Gastroesophageal sphincter (tissue), 3 donors: ENCODE data around the gene RAMP1.

Experiments used
- CTCF ChIP-seq, 4 experiments: fragments of 200-600 bp in 2 of 4; fragments of 450-650 bp in 2 of 4; sonication (generic) in 1 of 4; IDR thresholded peaks; one replicate each; pipeline ENCODE4 v1.5.1; 2017 to 2019; ENCODE audit warnings: antibody characterized with exemption in 4 of 4, mild to moderate bottlenecking in 2 of 4, moderate library complexity in 2 of 4
- EP300 ChIP-seq: sonication (generic); formaldehyde crosslinking; IDR thresholded peaks from one replicate; pipeline ENCODE4 v1.6.1; 2017; ENCODE audit warnings: antibody characterized with exemption, mild to moderate bottlenecking
- POLR2A ChIP-seq, 2 donors: fragments of 450-650 bp; IDR thresholded peaks; one replicate each; pipeline ENCODE4 v1.6.1; 2017; ENCODE audit warnings: antibody characterized with exemption in 2 of 2, mild to moderate bottlenecking in 2 of 2, moderate library complexity in 1 of 2
- POLR2AphosphoS5 ChIP-seq: sonication (generic); formaldehyde crosslinking; IDR thresholded peaks from one replicate; pipeline ENCODE4 v1.6.1; 2017; ENCODE audit warnings: antibody characterized with exemption

GRCh38 chr2:237877576-237878307 lies 18.3 kb downstream of the RAMP1 start:
- TF ChIP-seq POLR2A (IDR thresholded peaks at IDR 0.05) (no peak), CTCF (IDR thresholded peaks at IDR 0.05) (no peak), POLR2AphosphoS5 (no peak), EP300 (no peak)
